HG03442 (cell line): Measurements from ENCODE around the gene ADIRF.
"Not testable (repeated sequence)": the region's sequence is repeated elsewhere in the genome, so short reads cannot be mapped to it uniquely, and the experiment has no call there.

ENCODE experiments used
- ATAC-seq: cut with Tn5 transposase; IDR thresholded peaks from one replicate; pipeline ENCODE4 v1.9.1; 2021; ENCODE audit warnings: mild to moderate bottlenecking, moderate library complexity; ENCODE audit not compliant: unreplicated experiment

Gene ADIRF

GRCh38 chr10:86968271-86968993 lies at the start of gene ADIRF:
Gene ADIRF (plus strand): TSS chr10:86968482. CDS start chr10:86968545, 63 bp downstream.
- no peak for ATAC-seq

DNA sequence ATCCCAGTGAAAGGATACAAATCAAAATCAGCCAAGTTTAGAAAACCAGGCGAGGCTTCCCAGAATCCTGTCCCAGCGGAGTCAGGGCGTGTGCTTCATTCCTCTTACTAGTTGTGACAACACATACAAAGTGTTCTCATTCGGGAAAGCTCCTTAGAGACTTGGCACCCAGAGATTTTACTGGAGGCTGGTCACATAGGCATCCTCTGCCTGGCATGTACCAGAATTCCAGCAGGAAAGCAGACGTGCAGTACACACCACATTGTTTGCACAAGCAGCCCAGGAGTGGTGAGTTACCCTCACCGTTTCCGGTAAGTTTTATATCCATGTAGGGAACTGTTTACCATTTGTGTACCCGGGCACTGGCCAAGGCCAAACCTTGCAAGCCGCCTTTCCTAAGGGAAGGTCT lies 45.7 kb upstream of the ADIRF start:
- ATAC-seq: no peak

- no peak for ATAC-seq
Measured at GRCh38 chr10:86929468-86930380, 38.6 kb upstream of the ADIRF start.

GRCh38 chr10:86931872-86932271 lies 36.4 kb upstream of the ADIRF start:
- ATAC-seq: no peak

GRCh38 chr10:86932674-86933073 lies 35.6 kb upstream of the ADIRF start:
- ATAC-seq: no peak

DNA sequence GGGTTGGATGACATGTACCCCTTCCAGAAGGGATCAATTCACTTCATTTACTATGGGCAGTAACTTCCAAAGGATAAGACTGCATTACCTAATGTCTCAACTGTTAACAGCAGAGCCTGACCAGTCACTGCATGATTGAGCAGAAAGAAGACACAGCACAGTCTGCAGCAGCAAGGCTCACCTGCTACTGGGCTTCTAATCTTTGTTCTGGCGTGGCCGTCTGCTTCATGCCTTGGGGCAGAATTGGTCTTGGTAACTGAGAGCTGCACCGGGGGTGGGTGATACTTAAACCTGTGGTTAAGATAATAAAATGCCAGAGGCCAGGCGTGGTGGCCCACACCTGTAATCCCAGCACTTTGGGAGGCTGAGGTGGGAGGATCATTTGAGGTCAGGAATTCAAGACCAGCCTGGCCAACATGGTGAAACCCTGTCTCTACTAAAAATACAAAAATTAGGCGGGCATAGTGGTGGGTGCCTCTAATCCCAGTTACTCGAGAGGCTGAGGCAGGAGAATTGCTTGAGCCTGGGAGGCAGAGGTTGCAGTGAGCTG lies 34.0 kb upstream of the ADIRF start:
- ATAC-seq: not testable (repeated sequence)

- ATAC-seq: no peak
Measured at GRCh38 chr10:86936661-86937501, 31.4 kb upstream of the ADIRF start.

DNA sequence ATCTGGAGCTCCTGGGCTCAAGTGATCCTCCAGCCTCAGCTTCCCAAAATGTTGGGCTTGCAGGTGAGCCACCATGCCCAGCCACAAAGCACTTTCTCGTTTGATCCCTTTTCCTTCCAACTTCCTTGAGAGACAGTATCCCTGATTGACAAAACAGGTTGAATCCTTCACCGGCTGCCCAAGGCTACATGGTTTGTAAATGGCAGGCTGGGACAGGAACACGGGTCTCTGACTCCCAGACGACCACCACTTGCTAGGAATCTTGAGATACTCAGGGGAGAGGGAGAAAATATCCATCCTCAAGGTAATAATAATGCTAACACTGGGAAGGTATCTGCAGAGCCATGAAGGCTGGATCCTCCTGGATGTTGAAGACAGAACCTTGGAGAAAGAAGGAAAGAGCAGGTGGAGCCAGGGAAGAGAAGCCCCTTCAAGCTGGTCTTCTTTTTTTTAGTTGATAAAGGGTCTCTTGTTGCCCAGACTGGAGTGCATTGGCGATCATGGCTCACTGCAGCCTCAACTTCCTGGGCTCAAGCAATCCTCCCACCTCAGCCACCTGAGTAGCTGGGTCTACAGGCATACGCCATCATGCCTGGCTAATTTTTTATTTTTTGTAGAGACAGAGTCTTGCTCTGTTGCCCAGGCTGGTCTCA lies 30.7 kb upstream of the ADIRF start:
- ATAC-seq: no peak

DNA sequence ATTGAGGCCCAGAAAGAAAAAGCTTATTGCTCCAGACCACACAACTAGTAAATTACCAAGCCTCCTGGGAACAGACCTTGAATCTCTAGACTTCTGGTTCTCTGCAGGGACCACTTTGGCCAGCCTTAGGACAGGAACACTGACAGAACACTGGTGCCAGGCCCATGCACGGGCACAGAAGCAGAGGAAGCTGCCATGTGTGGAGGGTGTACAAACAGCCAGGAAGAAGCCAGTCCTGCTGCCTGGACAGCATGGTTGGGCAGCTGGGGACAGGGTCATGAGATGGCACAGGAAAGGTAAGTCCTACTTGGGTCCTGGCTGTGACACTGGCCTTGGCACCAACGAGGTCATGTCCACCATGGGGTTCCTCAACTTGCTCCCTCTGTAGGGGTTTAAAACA lies 30.0 kb upstream of the ADIRF start:
- ATAC-seq: no peak

GRCh38 chr10:86940076-86940475 lies 28.2 kb upstream of the ADIRF start:
- ATAC-seq: not testable (repeated sequence)

GRCh38 chr10:86940677-86941076 lies 27.6 kb upstream of the ADIRF start:
- no peak for ATAC-seq

GRCh38 chr10:86941426-86941825 lies 26.9 kb upstream of the ADIRF start:
- no peak for ATAC-seq

DNA sequence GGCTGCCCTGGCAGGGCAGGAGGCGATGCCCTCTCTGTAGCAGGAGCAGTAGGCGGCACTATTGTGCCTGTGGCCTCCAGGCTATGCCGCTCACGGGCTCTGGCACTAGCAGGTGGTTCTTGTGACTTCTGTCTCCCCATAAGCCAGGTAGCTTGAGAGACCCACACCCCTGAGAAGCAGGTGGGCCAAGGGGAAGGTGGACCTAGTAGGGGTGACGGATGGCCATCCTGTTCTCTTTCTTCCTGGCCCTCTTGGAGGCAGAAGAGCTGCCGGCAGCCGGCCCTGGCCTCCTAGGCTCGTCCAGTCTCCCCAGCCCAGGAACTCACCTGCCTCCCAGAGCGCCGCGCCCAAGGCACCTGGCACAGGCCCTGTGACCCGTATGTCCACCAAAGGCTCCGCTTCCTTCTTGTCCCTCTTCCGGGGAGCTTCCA lies 26.3 kb upstream of the ADIRF start:
- no peak for ATAC-seq

GRCh38 chr10:86942441-86943315 lies 25.6 kb upstream of the ADIRF start:
- ATAC-seq: no peak

- ATAC-seq: no peak
Measured at GRCh38 chr10:86943316-86944030, 24.8 kb upstream of the ADIRF start.

GRCh38 chr10:86944031-86944419 lies 24.3 kb upstream of the ADIRF start:
- no peak for ATAC-seq

GRCh38 chr10:86944471-86944870 lies 23.8 kb upstream of the ADIRF start:
- ATAC-seq: no peak

GRCh38 chr10:86944907-86945306 lies 23.4 kb upstream of the ADIRF start:
- no peak for ATAC-seq
